T-helper 1 cell treated with Interleukin-12 subunit alpha and Interleukin-12 subunit beta and Interleukin-4 antibody, amounts not matched to agents 30 μg/mL and 1 μg/mL, for 36 hours (primary cell): ENCODE results near the gene TM4SF18.
"Not testable (repeated sequence)": the region's sequence is repeated elsewhere in the genome, so short reads cannot be mapped to it uniquely, and the experiment has no call there.

ENCODE experiments used
- H3K27ac Mint-ChIP-seq: one replicate; pipeline ENCODE4 v1.8.0; 2021; ENCODE audit warnings: mild to moderate bottlenecking, mixed read lengths
- H3K27me3 Mint-ChIP-seq: one replicate; pipeline ENCODE4 v1.8.0; 2021; ENCODE audit warnings: low read depth, mixed read lengths
- H3K36me3 Mint-ChIP-seq: one replicate; pipeline ENCODE4 v1.8.0; 2021; ENCODE audit warnings: low read depth, mixed read lengths
- H3K4me1 Mint-ChIP-seq: one replicate; pipeline ENCODE4 v1.8.0; 2021; ENCODE audit warnings: low read depth, mixed read lengths
- H3K4me3 Mint-ChIP-seq: one replicate; pipeline ENCODE4 v1.8.0; 2021; ENCODE audit warnings: mild to moderate bottlenecking, moderate library complexity, mixed read lengths
- H3K9me3 Mint-ChIP-seq: one replicate; pipeline ENCODE4 v1.8.0; 2021; ENCODE audit warnings: mixed read lengths

Gene TM4SF18

GRCh38 chr3:149333176-149333859, at the start of gene TM4SF18:
TSS of gene TM4SF18 (minus strand) at chr3:149333636. CDS start at chr3:149333382, 254 bp downstream.
- H3K9me3 Mint-ChIP-seq: no peaks in the 10 kb centered on the region
- H3K27me3 Mint-ChIP-seq: peaks cover 20% of the 10 kb centered on the region
- H3K4me3 Mint-ChIP-seq: no peak within 1 kb of the TSS
- H3K36me3 Mint-ChIP-seq: no peaks in the 10 kb centered on the region
- H3K4me1 Mint-ChIP-seq: no peaks in the 10 kb centered on the region
- no peak within 1 kb of the TSS for H3K27ac Mint-ChIP-seq

- H3K4me3 Mint-ChIP-seq: no peak overlapping the region
- H3K9me3 Mint-ChIP-seq: no peaks in the 10 kb centered on the region
- H3K27me3 Mint-ChIP-seq: peaks cover 2% of the 10 kb centered on the region
- no peak overlapping the region for H3K27ac Mint-ChIP-seq
- H3K36me3 Mint-ChIP-seq: no peaks in the 10 kb centered on the region
- peaks cover 6% of the 10 kb centered on the region for H3K4me1 Mint-ChIP-seq
Measured at GRCh38 chr3:149382518-149382917, 49.1 kb upstream of the TM4SF18 start.

GRCh38 chr3:149382101-149382467, 48.6 kb upstream of the TM4SF18 start:
- Mint-ChIP-seq H3K9me3 (no peaks in the 10 kb centered on the region), H3K27me3 (peaks cover 5% of the 10 kb centered on the region), H3K27ac (no peak overlapping the region), H3K4me3 (no peak overlapping the region), H3K4me1 (peaks cover 8% of the 10 kb centered on the region), H3K36me3 (no peaks in the 10 kb centered on the region)

GRCh38 chr3:149381173-149382100, 48.0 kb upstream of the TM4SF18 start:
- no peak overlapping the region for H3K4me3 Mint-ChIP-seq
- H3K27ac Mint-ChIP-seq: no peak overlapping the region
- H3K27me3 Mint-ChIP-seq: peaks cover 10% of the 10 kb centered on the region
- peaks cover 6% of the 10 kb centered on the region for H3K4me1 Mint-ChIP-seq
- H3K36me3 Mint-ChIP-seq: no peaks in the 10 kb centered on the region
- no peaks in the 10 kb centered on the region for H3K9me3 Mint-ChIP-seq

GRCh38 chr3:149380220-149380619, 46.8 kb upstream of the TM4SF18 start:
- H3K4me1 Mint-ChIP-seq, H3K4me3 Mint-ChIP-seq, H3K27me3 Mint-ChIP-seq, H3K36me3 Mint-ChIP-seq, H3K9me3 Mint-ChIP-seq, H3K27ac Mint-ChIP-seq: not testable (repeated sequence)

GRCh38 chr3:149378478-149379309, 45.3 kb upstream of the TM4SF18 start:
- no peak overlapping the region for H3K27ac Mint-ChIP-seq
- H3K4me3 Mint-ChIP-seq: no peak overlapping the region
- H3K4me1 Mint-ChIP-seq: peaks cover 4% of the 10 kb centered on the region
- H3K9me3 Mint-ChIP-seq: no peaks in the 10 kb centered on the region
- H3K27me3 Mint-ChIP-seq: peaks cover 10% of the 10 kb centered on the region
- H3K36me3 Mint-ChIP-seq: no peaks in the 10 kb centered on the region

- Mint-ChIP-seq H3K27ac (no peak within 1 kb of the TSS), H3K4me3 (no peak within 1 kb of the TSS), H3K9me3 (no peaks in the 10 kb centered on the region), H3K36me3 (no peaks in the 10 kb centered on the region), H3K4me1 (peaks cover 4% of the 10 kb centered on the region), H3K27me3 (peaks cover 15% of the 10 kb centered on the region)
Measured at GRCh38 chr3:149377408-149378364, 44.2 kb upstream of the TM4SF18 start, which contains the start of gene TM4SF1. TSS of gene TM4SF1 (minus strand) at chr3:149377649. CDS start at chr3:149377547, 102 bp downstream.

- Mint-ChIP-seq H3K4me1 (peaks cover 4% of the 10 kb centered on the region), H3K36me3 (no peaks in the 10 kb centered on the region), H3K4me3 (no peak overlapping the region), H3K27me3 (peaks cover 17% of the 10 kb centered on the region), H3K9me3 (no peaks in the 10 kb centered on the region), H3K27ac (no peak overlapping the region)
Measured at GRCh38 chr3:149376718-149377407, 43.4 kb upstream of the TM4SF18 start.

GRCh38 chr3:149375501-149376196, 42.2 kb upstream of the TM4SF18 start:
- peaks cover 4% of the 10 kb centered on the region for H3K4me1 Mint-ChIP-seq
- no peak overlapping the region for H3K27ac Mint-ChIP-seq
- H3K36me3 Mint-ChIP-seq: no peaks in the 10 kb centered on the region
- H3K27me3 Mint-ChIP-seq: peaks cover 25% of the 10 kb centered on the region
- no peaks in the 10 kb centered on the region for H3K9me3 Mint-ChIP-seq
- no peak overlapping the region for H3K4me3 Mint-ChIP-seq

- Mint-ChIP-seq H3K27ac (no peak overlapping the region), H3K27me3 (peaks cover 28% of the 10 kb centered on the region), H3K9me3 (no peaks in the 10 kb centered on the region), H3K36me3 (no peaks in the 10 kb centered on the region), H3K4me1 (peaks cover 4% of the 10 kb centered on the region), H3K4me3 (no peak overlapping the region)
Measured at GRCh38 chr3:149374793-149375500, 41.5 kb upstream of the TM4SF18 start.

- Mint-ChIP-seq H3K27ac (no peak overlapping the region), H3K4me3 (no peak overlapping the region), H3K4me1 (peaks cover 4% of the 10 kb centered on the region), H3K9me3 (no peaks in the 10 kb centered on the region), H3K27me3 (peaks cover 28% of the 10 kb centered on the region), H3K36me3 (no peaks in the 10 kb centered on the region)
Measured at GRCh38 chr3:149374391-149374790, 41.0 kb upstream of the TM4SF18 start.
